Bronchial epithelial cell (primary cell): Measurements from ENCODE around the gene SNRNP48. TPM values are rescaled to one million over a fixed set of nuclear protein-coding genes. Genes with fewer than 3 reads are reported as not detected.
A peak's percentile ranks its signal among the peaks of the same experiment; 100 is the strongest.

Experiments used
- DNase-seq: peaks from one replicate; pipeline ENCODE4 v3.0.0-alpha.2; 2010; ENCODE audit warnings: low read depth
- FAIRE-seq: peaks from 2 replicates; lab custom pipeline; 2011; peaks lifted over from hg19 to GRCh38; lab: Jason Lieb, UNC
- H3K27me3 ChIP-seq: 2 replicates; pipeline ENCODE4 v1.5.1; 2011; ENCODE audit warnings: low read length; ENCODE audit not compliant: control insufficient read depth, insufficient read depth
- H3K36me3 ChIP-seq: 2 replicates; pipeline ENCODE4 v1.5.1; 2011; ENCODE audit warnings: low read length; ENCODE audit not compliant: control insufficient read depth, insufficient read depth
- H3K4me3 ChIP-seq: 2 replicates; pipeline ENCODE4 v1.5.1; 2011; ENCODE audit warnings: mild to moderate bottlenecking, low read depth, low read length, control low read depth
- CTCF ChIP-seq: IDR thresholded peaks from 2 replicates; pipeline ENCODE4 v1.5.1; 2011; ENCODE audit warnings: mild to moderate bottlenecking, moderate library complexity, low read length, control low read depth, inconsistent platforms; ENCODE audit not compliant: insufficient read depth, severe bottlenecking
- total RNA-seq: library from RNA; depleted of rRNA; stranded (reverse); fragments of >200 nt; gene quantifications from 2 replicates; pipeline ENCODE4 v1.2.1, GENCODE V29; 2014

SNRNP48 gene
- total RNA-seq, 1 donor from 2014 or later: 10.0 TPM

GRCh38 chr6:7640607-7641577 lies 50.9 kb downstream of the SNRNP48 start:
- peak; percentile 96 for DNase-seq
- Histone ChIP-seq H3K27me3 (no peaks in the 10 kb centered on the region), H3K4me3 (no peak overlapping the region), H3K36me3 (no peaks in the 10 kb centered on the region)
- peak; percentile 47 for FAIRE-seq
- no peak for TF ChIP-seq CTCF

DNA sequence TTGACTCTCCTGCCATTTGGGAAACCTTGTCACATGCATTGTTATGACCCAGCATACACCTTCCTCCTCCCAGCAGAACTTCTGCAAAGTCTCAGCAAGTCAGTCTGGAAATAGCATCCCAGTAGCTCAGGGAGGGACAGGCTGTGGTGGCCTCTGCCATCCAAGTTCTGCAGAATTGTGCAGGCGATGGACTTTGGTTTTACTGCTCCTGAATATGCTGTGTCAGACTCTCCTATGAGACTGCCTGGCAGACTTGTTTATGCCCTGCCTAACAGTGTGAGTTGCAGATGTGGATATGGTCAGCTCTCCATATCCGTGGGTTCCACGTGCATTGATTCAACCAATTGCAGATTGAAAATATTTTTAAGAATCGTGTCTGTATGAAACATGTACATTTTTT lies 52.8 kb downstream of the SNRNP48 start:
- no peak for TF ChIP-seq CTCF
- H3K4me3 ChIP-seq: no peak overlapping the region
- no peaks in the 10 kb centered on the region for H3K36me3 ChIP-seq
- FAIRE-seq: no peak
- DNase-seq: no peak
- no peaks in the 10 kb centered on the region for H3K27me3 ChIP-seq

GRCh38 chr6:7644417-7644816 lies 54.4 kb downstream of the SNRNP48 start:
- Histone ChIP-seq H3K27me3 (no peaks in the 10 kb centered on the region), H3K36me3 (no peaks in the 10 kb centered on the region), H3K4me3 (no peak overlapping the region)
- TF ChIP-seq CTCF: no peak
- DNase-seq (peak; percentile 90), FAIRE-seq (peak; percentile 96)

DNA sequence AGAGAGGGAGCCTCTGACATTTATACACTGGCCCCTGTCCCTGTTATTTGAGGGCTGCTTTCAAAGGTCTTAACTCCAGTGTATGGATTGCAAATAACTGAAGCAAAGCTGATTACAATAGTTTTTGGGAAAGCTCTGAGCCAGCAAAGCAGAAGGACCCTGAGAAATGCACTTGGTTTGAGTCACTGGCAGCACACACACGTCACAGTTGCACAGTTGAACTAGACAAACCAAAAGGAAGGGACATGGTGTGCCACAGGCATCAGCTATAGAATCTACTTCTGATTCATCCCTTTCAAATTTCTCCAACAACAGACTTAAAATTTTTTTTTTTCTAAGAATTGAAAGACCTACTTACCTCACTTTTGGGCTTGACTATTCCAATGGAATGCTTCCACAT lies 56.4 kb downstream of the SNRNP48 start:
- Histone ChIP-seq H3K4me3 (no peak overlapping the region), H3K27me3 (no peaks in the 10 kb centered on the region), H3K36me3 (no peaks in the 10 kb centered on the region)
- no peak for TF ChIP-seq CTCF
- FAIRE-seq (no peak), DNase-seq (peak; percentile 22)

- DNase-seq (no peak), FAIRE-seq (no peak)
- TF ChIP-seq CTCF: no peak
- Histone ChIP-seq H3K4me3 (no peak overlapping the region), H3K36me3 (no peaks in the 10 kb centered on the region), H3K27me3 (no peaks in the 10 kb centered on the region)
These were observed 57.5 kb downstream of the SNRNP48 start for GRCh38 chr6:7647504-7647903.
